WTC11 (cell line): Measurements from ENCODE around the gene HENMT1. TPM values are rescaled to one million over a fixed set of nuclear protein-coding genes. Genes with fewer than 3 reads are reported as not detected.

ENCODE experiments used
- ATAC-seq: fragments of 200-7000 bp; cut with Tn5 transposase; 2 replicates; pipeline ENCODE4 v1.10.0; 2021; ENCODE audit warnings: mild to moderate bottlenecking, moderate library complexity
- CTCF ChIA-PET: fragments of 300-600 bp; sonication (Branson Sonifier 250); formaldehyde crosslinking; loops from one replicate; lab custom pipeline; 2021; ENCODE audit warnings: antibody characterized with exemption; lab: Charles Lee
- POLR2A ChIA-PET: fragments of 350-600 bp; sonication (Branson Sonifier 250); formaldehyde crosslinking; loops from one replicate; lab custom pipeline; 2021; ENCODE audit warnings: antibody characterized with exemption; lab: Charles Lee
- DNase-seq: peaks from one replicate; pipeline ENCODE4 v3.0.0; 2021; ENCODE audit warnings: low spot score
- H3K27ac Mint-ChIP-seq: 2 replicates; pipeline ENCODE4 v1.8.0; 2021; ENCODE audit warnings: mixed read lengths
- H3K27me3 Mint-ChIP-seq: 2 replicates; pipeline ENCODE4 v1.8.0; 2021; ENCODE audit warnings: low read depth, mild to moderate bottlenecking, moderate library complexity, mixed read lengths
- H3K36me3 Mint-ChIP-seq: 2 replicates; pipeline ENCODE4 v1.8.0; 2021; ENCODE audit warnings: mixed read lengths
- H3K4me1 Mint-ChIP-seq: 2 replicates; pipeline ENCODE4 v1.8.0; 2022; ENCODE audit warnings: mixed read lengths
- H3K4me3 Mint-ChIP-seq: 2 replicates; pipeline ENCODE4 v1.8.0; 2021; ENCODE audit warnings: mild to moderate bottlenecking, moderate library complexity, mixed read lengths
- H3K9me3 Mint-ChIP-seq: 2 replicates; pipeline ENCODE4 v1.8.0; 2021; ENCODE audit warnings: mixed read lengths
- ARID4B ChIP-seq: sonication (generic); formaldehyde crosslinking; IDR thresholded peaks from 2 replicates; pipeline ENCODE4 v1.8.0; 2023; ENCODE audit warnings: missing genetic modification reagents, mild to moderate bottlenecking, borderline replicate concordance
- CREB1 ChIP-seq: sonication (generic); formaldehyde crosslinking; IDR thresholded peaks from 2 replicates; pipeline ENCODE4 v1.8.0; 2023; ENCODE audit warnings: mild to moderate bottlenecking, missing genetic modification reagents
- ELF4 ChIP-seq: sonication (generic); formaldehyde crosslinking; IDR thresholded peaks from 2 replicates; pipeline ENCODE4 v1.8.1; 2022; ENCODE audit warnings: low read depth, mild to moderate bottlenecking, moderate library complexity, missing genetic modification reagents
- HMGA2 ChIP-seq: fragments of 250-450 bp; sonication (Bioruptor Pico); IDR thresholded peaks from 2 replicates; pipeline ENCODE4 v1.4.0; 2021; ENCODE audit warnings: mild to moderate bottlenecking, moderate library complexity
- NFE2L1 ChIP-seq: sonication (generic); formaldehyde crosslinking; IDR thresholded peaks from 2 replicates; pipeline ENCODE4 v1.8.1; 2023; ENCODE audit warnings: missing genetic modification reagents
- SMAD3 ChIP-seq: sonication (generic); formaldehyde crosslinking; IDR thresholded peaks from 2 replicates; pipeline ENCODE4 v1.8.0; 2022; ENCODE audit warnings: missing genetic modification reagents, mild to moderate bottlenecking, borderline replicate concordance
- SMAD4 ChIP-seq: sonication (generic); formaldehyde crosslinking; IDR thresholded peaks from 2 replicates; pipeline ENCODE4 v1.8.0; 2022; ENCODE audit warnings: mild to moderate bottlenecking, missing genetic modification reagents
- STAT6 ChIP-seq: sonication (generic); formaldehyde crosslinking; conservative IDR thresholded peaks from 2 replicates; pipeline ENCODE4 v1.8.1; 2023; ENCODE audit warnings: mild to moderate bottlenecking, low read depth, missing genetic modification reagents, moderate library complexity
- ZNF396 ChIP-seq: fragments of 250-450 bp; sonication (Bioruptor Pico); IDR thresholded peaks from 2 replicates; pipeline ENCODE4 v1.8.0; 2021; ENCODE audit warnings: mild to moderate bottlenecking, moderate library complexity, borderline replicate concordance
- total RNA-seq: library from RNA; stranded (reverse); gene quantifications from 3 replicates; pipeline ENCODE4 v1.2.3, GENCODE V29; 2021
- TF ChIP-seq, protein P1 (sequence below): sonication (generic); formaldehyde crosslinking; IDR thresholded peaks from 2 replicates; pipeline ENCODE4 v1.8.1; 2023; ENCODE audit warnings: mild to moderate bottlenecking, missing genetic modification reagents, moderate library complexity
- TF ChIP-seq, protein P2 (sequence below): sonication (generic); formaldehyde crosslinking; IDR thresholded peaks from 2 replicates; pipeline ENCODE4 v1.8.1; 2023; ENCODE audit warnings: mild to moderate bottlenecking, missing genetic modification reagents, borderline replicate concordance
- TF ChIP-seq, protein P3 (sequence below): sonication (generic); formaldehyde crosslinking; conservative IDR thresholded peaks from 2 replicates; pipeline ENCODE4 v1.8.1; 2022; ENCODE audit warnings: mild to moderate bottlenecking, missing genetic modification reagents
- TF ChIP-seq, protein P4 (sequence below): sonication (generic); formaldehyde crosslinking; IDR thresholded peaks from 2 replicates; pipeline ENCODE4 v1.8.0; 2022; ENCODE audit warnings: missing genetic modification reagents
- TF ChIP-seq, protein P5 (sequence below): sonication (generic); formaldehyde crosslinking; IDR thresholded peaks from 2 replicates; pipeline ENCODE4 v1.8.0; 2022; ENCODE audit warnings: mild to moderate bottlenecking, missing genetic modification reagents

HENMT1 gene
- total RNA-seq, 1 experiment from 2014 or later, result 4.7 TPM

DNA sequence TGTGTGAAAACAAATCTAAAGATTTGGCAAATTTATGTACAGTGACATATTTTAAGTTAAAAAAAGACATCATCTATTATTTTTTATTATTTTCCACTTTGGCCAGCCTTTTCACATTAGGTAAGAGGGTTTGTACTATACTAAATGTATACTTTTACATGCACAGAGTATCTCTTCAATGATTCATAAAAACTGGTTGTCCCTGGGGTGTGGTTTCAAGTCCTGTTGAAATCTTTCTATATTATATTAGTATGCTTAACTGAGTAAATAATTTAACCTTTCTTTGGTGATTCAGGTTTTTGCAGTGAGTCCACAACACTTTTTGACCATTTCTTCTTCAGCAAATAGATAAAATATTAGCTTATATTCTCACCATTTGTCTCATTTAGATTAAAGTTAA is 55.3 kb downstream of the HENMT1 start:
- Mint-ChIP-seq H3K9me3 (no peaks in the 10 kb centered on the region), H3K4me3 (no peak overlapping the region), H3K36me3 (peaks cover 21% of the 10 kb centered on the region), H3K27ac (no peak overlapping the region), H3K4me1 (no peaks in the 10 kb centered on the region; the same call in 1 of the 2 replicates), H3K27me3 (no peaks in the 10 kb centered on the region)
- DNase-seq (no peak), ATAC-seq (no peak)
- CTCF ChIA-PET, result no interaction called here
- POLR2A ChIA-PET, result no interaction called here
- TF ChIP-seq, protein P1, sequence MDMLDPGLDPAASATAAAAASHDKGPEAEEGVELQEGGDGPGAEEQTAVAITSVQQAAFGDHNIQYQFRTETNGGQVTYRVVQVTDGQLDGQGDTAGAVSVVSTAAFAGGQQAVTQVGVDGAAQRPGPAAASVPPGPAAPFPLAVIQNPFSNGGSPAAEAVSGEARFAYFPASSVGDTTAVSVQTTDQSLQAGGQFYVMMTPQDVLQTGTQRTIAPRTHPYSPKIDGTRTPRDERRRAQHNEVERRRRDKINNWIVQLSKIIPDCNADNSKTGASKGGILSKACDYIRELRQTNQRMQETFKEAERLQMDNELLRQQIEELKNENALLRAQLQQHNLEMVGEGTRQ (CRISPR knock-in tag), result no peak
- TF ChIP-seq, protein P2, sequence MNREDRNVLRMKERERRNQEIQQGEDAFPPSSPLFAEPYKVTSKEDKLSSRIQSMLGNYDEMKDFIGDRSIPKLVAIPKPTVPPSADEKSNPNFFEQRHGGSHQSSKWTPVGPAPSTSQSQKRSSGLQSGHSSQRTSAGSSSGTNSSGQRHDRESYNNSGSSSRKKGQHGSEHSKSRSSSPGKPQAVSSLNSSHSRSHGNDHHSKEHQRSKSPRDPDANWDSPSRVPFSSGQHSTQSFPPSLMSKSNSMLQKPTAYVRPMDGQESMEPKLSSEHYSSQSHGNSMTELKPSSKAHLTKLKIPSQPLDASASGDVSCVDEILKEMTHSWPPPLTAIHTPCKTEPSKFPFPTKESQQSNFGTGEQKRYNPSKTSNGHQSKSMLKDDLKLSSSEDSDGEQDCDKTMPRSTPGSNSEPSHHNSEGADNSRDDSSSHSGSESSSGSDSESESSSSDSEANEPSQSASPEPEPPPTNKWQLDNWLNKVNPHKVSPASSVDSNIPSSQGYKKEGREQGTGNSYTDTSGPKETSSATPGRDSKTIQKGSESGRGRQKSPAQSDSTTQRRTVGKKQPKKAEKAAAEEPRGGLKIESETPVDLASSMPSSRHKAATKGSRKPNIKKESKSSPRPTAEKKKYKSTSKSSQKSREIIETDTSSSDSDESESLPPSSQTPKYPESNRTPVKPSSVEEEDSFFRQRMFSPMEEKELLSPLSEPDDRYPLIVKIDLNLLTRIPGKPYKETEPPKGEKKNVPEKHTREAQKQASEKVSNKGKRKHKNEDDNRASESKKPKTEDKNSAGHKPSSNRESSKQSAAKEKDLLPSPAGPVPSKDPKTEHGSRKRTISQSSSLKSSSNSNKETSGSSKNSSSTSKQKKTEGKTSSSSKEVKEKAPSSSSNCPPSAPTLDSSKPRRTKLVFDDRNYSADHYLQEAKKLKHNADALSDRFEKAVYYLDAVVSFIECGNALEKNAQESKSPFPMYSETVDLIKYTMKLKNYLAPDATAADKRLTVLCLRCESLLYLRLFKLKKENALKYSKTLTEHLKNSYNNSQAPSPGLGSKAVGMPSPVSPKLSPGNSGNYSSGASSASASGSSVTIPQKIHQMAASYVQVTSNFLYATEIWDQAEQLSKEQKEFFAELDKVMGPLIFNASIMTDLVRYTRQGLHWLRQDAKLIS (CRISPR knock-in tag), result no peak
- TF ChIP-seq, protein P3, sequence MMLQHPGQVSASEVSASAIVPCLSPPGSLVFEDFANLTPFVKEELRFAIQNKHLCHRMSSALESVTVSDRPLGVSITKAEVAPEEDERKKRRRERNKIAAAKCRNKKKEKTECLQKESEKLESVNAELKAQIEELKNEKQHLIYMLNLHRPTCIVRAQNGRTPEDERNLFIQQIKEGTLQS (CRISPR knock-in tag), result no peak
- no peak for TF ChIP-seq STAT6
- TF ChIP-seq ZNF396, result no peak
- TF ChIP-seq, protein P4, sequence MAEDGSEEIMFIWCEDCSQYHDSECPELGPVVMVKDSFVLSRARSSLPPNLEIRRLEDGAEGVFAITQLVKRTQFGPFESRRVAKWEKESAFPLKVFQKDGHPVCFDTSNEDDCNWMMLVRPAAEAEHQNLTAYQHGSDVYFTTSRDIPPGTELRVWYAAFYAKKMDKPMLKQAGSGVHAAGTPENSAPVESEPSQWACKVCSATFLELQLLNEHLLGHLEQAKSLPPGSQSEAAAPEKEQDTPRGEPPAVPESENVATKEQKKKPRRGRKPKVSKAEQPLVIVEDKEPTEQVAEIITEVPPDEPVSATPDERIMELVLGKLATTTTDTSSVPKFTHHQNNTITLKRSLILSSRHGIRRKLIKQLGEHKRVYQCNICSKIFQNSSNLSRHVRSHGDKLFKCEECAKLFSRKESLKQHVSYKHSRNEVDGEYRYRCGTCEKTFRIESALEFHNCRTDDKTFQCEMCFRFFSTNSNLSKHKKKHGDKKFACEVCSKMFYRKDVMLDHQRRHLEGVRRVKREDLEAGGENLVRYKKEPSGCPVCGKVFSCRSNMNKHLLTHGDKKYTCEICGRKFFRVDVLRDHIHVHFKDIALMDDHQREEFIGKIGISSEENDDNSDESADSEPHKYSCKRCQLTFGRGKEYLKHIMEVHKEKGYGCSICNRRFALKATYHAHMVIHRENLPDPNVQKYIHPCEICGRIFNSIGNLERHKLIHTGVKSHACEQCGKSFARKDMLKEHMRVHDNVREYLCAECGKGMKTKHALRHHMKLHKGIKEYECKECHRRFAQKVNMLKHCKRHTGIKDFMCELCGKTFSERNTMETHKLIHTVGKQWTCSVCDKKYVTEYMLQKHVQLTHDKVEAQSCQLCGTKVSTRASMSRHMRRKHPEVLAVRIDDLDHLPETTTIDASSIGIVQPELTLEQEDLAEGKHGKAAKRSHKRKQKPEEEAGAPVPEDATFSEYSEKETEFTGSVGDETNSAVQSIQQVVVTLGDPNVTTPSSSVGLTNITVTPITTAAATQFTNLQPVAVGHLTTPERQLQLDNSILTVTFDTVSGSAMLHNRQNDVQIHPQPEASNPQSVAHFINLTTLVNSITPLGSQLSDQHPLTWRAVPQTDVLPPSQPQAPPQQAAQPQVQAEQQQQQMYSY (CRISPR knock-in tag), result no peak

GRCh38 chr1:108601708-108602410 is 59.0 kb downstream of the HENMT1 start:
- ChIA-PET CTCF (no interaction called here), POLR2A (no interaction called here)
- Mint-ChIP-seq H3K27ac (no peak overlapping the region), H3K36me3 (peaks cover 8% of the 10 kb centered on the region; the same call in 1 of the 2 replicates), H3K9me3 (no peaks in the 10 kb centered on the region), H3K27me3 (no peaks in the 10 kb centered on the region), H3K4me1 (peaks cover 7% of the 10 kb centered on the region; the same call in 1 of the 2 replicates), H3K4me3 (no peak overlapping the region)
- ATAC-seq (no peak), DNase-seq (no peak)
- TF ChIP-seq HMGA2 (CRISPR knock-in tag) (no peak), NFE2L1 (CRISPR knock-in tag) (no peak), ELF4 (CRISPR knock-in tag) (no peak), ARID4B (CRISPR knock-in tag) (no peak), SMAD3 (no peak), CREB1 (no peak), SMAD4 (CRISPR knock-in tag) (no peak)
- TF ChIP-seq, protein P5, sequence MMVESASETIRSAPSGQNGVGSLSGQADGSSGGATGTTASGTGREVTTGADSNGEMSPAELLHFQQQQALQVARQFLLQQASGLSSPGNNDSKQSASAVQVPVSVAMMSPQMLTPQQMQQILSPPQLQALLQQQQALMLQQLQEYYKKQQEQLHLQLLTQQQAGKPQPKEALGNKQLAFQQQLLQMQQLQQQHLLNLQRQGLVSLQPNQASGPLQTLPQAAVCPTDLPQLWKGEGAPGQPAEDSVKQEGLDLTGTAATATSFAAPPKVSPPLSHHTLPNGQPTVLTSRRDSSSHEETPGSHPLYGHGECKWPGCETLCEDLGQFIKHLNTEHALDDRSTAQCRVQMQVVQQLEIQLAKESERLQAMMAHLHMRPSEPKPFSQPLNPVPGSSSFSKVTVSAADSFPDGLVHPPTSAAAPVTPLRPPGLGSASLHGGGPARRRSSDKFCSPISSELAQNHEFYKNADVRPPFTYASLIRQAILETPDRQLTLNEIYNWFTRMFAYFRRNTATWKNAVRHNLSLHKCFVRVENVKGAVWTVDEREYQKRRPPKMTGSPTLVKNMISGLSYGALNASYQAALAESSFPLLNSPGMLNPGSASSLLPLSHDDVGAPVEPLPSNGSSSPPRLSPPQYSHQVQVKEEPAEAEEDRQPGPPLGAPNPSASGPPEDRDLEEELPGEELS (CRISPR knock-in tag), result no peak
- TF ChIP-seq, protein P1 (CRISPR knock-in tag), result no peak
